ENCODE results near the gene CHD2.
"Not testable (repeated sequence)": the region's sequence is repeated elsewhere in the genome, so short reads cannot be mapped to it uniquely, and the experiment has no call there.

The CHD2 gene

GRCh38 chr15:92904722-92905571, 4.8 kb downstream of the CHD2 start:
- DNase-seq (ENCODE audit: extremely low read depth in 1 of 2, low read depth in 1 of 2): no peak

- no peak for DNase-seq (ENCODE audit: extremely low read depth in 1 of 2, low read depth in 1 of 2)
Measured at GRCh38 chr15:92906020-92906419, 5.9 kb downstream of the CHD2 start.

- peak in 1 of 2 donors; percentile 34 for DNase-seq (ENCODE audit: extremely low read depth in 1 of 2, low read depth in 1 of 2)
Measured at GRCh38 chr15:92906563-92907081, 6.5 kb downstream of the CHD2 start.

- DNase-seq (ENCODE audit: extremely low read depth in 1 of 2, low read depth in 1 of 2): no peak
Measured at GRCh38 chr15:92907229-92907628, 7.1 kb downstream of the CHD2 start.

GRCh38 chr15:92907896-92908712, 8.0 kb downstream of the CHD2 start:
- no peak for DNase-seq (ENCODE audit: extremely low read depth in 1 of 2, low read depth in 1 of 2)

GRCh38 chr15:92908713-92909057, 8.6 kb downstream of the CHD2 start:
- DNase-seq (ENCODE audit: extremely low read depth in 1 of 2, low read depth in 1 of 2): no peak

GRCh38 chr15:92909136-92909781, 9.1 kb downstream of the CHD2 start:
- no peak for DNase-seq (ENCODE audit: extremely low read depth in 1 of 2, low read depth in 1 of 2)

- no peak for DNase-seq (ENCODE audit: extremely low read depth in 1 of 2, low read depth in 1 of 2)
Measured at GRCh38 chr15:92910451-92910850, 10.3 kb downstream of the CHD2 start.

- DNase-seq (ENCODE audit: extremely low read depth in 1 of 2, low read depth in 1 of 2): no peak
Measured at GRCh38 chr15:92914103-92914499, 14.0 kb downstream of the CHD2 start.

- no peak for DNase-seq (ENCODE audit: extremely low read depth in 1 of 2, low read depth in 1 of 2)
Measured at GRCh38 chr15:92914768-92915221, 14.7 kb downstream of the CHD2 start.

- DNase-seq (ENCODE audit: extremely low read depth in 1 of 2, low read depth in 1 of 2): no peak
Measured at GRCh38 chr15:92915766-92916435, 15.8 kb downstream of the CHD2 start.

GRCh38 chr15:92917598-92918407, 17.7 kb downstream of the CHD2 start:
- peak; percentile 82 for DNase-seq (ENCODE audit: extremely low read depth in 1 of 2, low read depth in 1 of 2)

- DNase-seq (ENCODE audit: extremely low read depth in 1 of 2, low read depth in 1 of 2): not testable (repeated sequence)
Measured at GRCh38 chr15:92918881-92919280, 18.8 kb downstream of the CHD2 start.

- no peak for DNase-seq (ENCODE audit: extremely low read depth in 1 of 2, low read depth in 1 of 2)
Measured at GRCh38 chr15:92920595-92921161, 20.6 kb downstream of the CHD2 start.

GRCh38 chr15:92921215-92922131, 21.3 kb downstream of the CHD2 start:
- DNase-seq (ENCODE audit: extremely low read depth in 1 of 2, low read depth in 1 of 2): no peak

- DNase-seq (ENCODE audit: extremely low read depth in 1 of 2, low read depth in 1 of 2): no peak
Measured at GRCh38 chr15:92922418-92923002, 22.4 kb downstream of the CHD2 start.

- no peak for DNase-seq (ENCODE audit: extremely low read depth in 1 of 2, low read depth in 1 of 2)
Measured at GRCh38 chr15:92924216-92924615, 24.1 kb downstream of the CHD2 start.

- no peak for DNase-seq (ENCODE audit: extremely low read depth in 1 of 2, low read depth in 1 of 2)
Measured at GRCh38 chr15:92925454-92925853, 25.3 kb downstream of the CHD2 start.

All from activated CD8-positive, alpha-beta memory T cell treated with anti-CD3 and anti-CD28 coated beads for 1 hour (primary cell).